ENCODE measurements around the gene PTPRH.

DNA sequence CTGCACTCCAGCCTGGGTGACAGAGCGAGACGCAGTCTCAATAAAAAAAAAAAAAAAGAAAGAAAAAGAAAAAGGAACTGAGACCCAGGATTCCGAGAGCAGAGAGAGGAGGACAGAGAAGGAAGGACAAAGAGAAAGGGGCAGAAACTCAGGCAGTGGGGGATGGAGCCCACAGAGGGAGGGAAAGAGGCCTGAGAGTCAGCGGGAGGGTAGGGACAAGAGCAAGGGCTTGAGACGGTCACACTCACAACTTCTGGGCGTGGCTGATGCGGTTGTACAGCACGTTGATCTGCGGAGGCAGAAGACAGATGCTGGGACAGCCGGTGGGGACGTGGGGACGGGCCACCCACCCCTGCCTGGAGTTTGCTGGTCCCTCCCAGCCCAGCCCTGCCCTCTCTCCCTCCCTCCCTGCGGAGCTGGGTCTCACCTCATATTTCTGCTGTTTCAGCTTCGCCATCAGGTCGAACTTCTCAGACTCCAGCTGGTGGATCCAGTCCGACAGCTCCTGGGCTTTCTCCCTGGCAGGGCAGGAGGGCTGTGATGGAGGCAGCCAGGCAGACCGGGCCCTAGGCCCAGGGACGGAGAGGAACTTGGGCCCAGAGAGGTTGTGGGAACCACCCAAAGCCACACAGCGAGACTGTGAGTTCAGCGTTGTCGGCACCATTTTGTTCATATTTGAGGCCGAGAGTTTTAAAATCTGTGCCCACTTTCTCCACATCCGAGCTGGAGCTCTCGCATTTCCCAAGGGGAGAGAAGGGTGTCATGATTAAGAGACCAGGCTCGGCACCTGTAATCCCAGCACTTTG lies 75.5 kb downstream of the PTPRH start:
- TF ChIP-seq, protein P1, sequence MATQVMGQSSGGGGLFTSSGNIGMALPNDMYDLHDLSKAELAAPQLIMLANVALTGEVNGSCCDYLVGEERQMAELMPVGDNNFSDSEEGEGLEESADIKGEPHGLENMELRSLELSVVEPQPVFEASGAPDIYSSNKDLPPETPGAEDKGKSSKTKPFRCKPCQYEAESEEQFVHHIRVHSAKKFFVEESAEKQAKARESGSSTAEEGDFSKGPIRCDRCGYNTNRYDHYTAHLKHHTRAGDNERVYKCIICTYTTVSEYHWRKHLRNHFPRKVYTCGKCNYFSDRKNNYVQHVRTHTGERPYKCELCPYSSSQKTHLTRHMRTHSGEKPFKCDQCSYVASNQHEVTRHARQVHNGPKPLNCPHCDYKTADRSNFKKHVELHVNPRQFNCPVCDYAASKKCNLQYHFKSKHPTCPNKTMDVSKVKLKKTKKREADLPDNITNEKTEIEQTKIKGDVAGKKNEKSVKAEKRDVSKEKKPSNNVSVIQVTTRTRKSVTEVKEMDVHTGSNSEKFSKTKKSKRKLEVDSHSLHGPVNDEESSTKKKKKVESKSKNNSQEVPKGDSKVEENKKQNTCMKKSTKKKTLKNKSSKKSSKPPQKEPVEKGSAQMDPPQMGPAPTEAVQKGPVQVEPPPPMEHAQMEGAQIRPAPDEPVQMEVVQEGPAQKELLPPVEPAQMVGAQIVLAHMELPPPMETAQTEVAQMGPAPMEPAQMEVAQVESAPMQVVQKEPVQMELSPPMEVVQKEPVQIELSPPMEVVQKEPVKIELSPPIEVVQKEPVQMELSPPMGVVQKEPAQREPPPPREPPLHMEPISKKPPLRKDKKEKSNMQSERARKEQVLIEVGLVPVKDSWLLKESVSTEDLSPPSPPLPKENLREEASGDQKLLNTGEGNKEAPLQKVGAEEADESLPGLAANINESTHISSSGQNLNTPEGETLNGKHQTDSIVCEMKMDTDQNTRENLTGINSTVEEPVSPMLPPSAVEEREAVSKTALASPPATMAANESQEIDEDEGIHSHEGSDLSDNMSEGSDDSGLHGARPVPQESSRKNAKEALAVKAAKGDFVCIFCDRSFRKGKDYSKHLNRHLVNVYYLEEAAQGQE (IDR thresholded peaks at IDR 0.05; ENCODE audit: low read depth): no peak
- TF ChIP-seq RAD21 (IDR thresholded peaks at IDR 0.05; ENCODE audit: low read depth) (no peak), CREB1 (IDR thresholded peaks at IDR 0.05; ENCODE audit: low read depth) (no peak)
